ENCODE data around the gene TMEM167A.

GRCh38 chr5:83036991-83037575 is 40.1 kb downstream of the TMEM167A start:
- TF ChIP-seq ZNF274 (IDR thresholded peaks at IDR 0.05; ENCODE audit: low read depth, low read length) = no peak
- no peak for TF ChIP-seq YY1 (IDR thresholded peaks at IDR 0.05; ENCODE audit: insufficient read depth, insufficient read length)
- no peak for TF ChIP-seq SUZ12 (IDR thresholded peaks at IDR 0.05; ENCODE audit: extremely low read depth, insufficient read depth, insufficient read length)
